Esophagus muscularis mucosa (tissue), 4 donors: ENCODE results near the gene PLEKHA8.

Experiments
- EP300 ChIP-seq: sonication (generic); formaldehyde crosslinking; IDR thresholded peaks from one replicate; pipeline ENCODE4 v1.6.1; 2017; ENCODE audit warnings: antibody characterized with exemption
- POLR2A ChIP-seq: fragments of 450-650 bp; IDR thresholded peaks from one replicate; pipeline ENCODE4 v1.6.1; 2017; ENCODE audit warnings: antibody characterized with exemption, moderate library complexity, mild to moderate bottlenecking, low read depth
- POLR2AphosphoS5 ChIP-seq, 2 donors: sonication (generic); formaldehyde crosslinking; IDR thresholded peaks; one replicate each; pipeline ENCODE4 v1.6.1; 2017; ENCODE audit warnings: antibody characterized with exemption in 2 of 2
- TF ChIP-seq, protein P1 (sequence below), 3 experiments: fragments of 200-600 bp in 2 of 3; fragments of 450-650 bp in 1 of 3; sonication (generic) in 2 of 3; IDR thresholded peaks; one replicate each; pipeline ENCODE4 v1.5.1; 2017 to 2019; ENCODE audit warnings: antibody characterized with exemption in 3 of 3, mild to moderate bottlenecking in 2 of 3, moderate library complexity in 1 of 3

- no peak for TF ChIP-seq POLR2A
- TF ChIP-seq, protein P1, sequence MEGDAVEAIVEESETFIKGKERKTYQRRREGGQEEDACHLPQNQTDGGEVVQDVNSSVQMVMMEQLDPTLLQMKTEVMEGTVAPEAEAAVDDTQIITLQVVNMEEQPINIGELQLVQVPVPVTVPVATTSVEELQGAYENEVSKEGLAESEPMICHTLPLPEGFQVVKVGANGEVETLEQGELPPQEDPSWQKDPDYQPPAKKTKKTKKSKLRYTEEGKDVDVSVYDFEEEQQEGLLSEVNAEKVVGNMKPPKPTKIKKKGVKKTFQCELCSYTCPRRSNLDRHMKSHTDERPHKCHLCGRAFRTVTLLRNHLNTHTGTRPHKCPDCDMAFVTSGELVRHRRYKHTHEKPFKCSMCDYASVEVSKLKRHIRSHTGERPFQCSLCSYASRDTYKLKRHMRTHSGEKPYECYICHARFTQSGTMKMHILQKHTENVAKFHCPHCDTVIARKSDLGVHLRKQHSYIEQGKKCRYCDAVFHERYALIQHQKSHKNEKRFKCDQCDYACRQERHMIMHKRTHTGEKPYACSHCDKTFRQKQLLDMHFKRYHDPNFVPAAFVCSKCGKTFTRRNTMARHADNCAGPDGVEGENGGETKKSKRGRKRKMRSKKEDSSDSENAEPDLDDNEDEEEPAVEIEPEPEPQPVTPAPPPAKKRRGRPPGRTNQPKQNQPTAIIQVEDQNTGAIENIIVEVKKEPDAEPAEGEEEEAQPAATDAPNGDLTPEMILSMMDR (IDR thresholded peaks at IDR 0.05): no peak
- TF ChIP-seq EP300: no peak
- TF ChIP-seq POLR2AphosphoS5 (IDR thresholded peaks at IDR 0.05): no peak
Measured at GRCh38 chr7:30069096-30069867, 41.1 kb downstream of the PLEKHA8 start.
